ENCODE measurements around the gene ABLIM1.

GRCh38 chr10:114516356-114516755 lies 141.7 kb downstream of the ABLIM1 start:
- TF ChIP-seq CTCF (conservative IDR thresholded peaks at IDR 0.05 in 1 of 2, IDR thresholded peaks at IDR 0.05 in 1 of 2; ENCODE audit: low read depth in 1 of 2, low read length in 2 of 2): no peak
- no peak for TF ChIP-seq EZH2 (IDR thresholded peaks at IDR 0.05; ENCODE audit: low read length, missing control alignments)

Measured in fibroblast of lung (primary cell).